NB4 (cell line): ENCODE data around the gene RCBTB2.

ENCODE experiments used
- DNase-seq: peaks from one replicate; pipeline ENCODE4 v3.0.0; 2010; ENCODE audit warnings: low read depth
- H3K4me3 ChIP-seq: one replicate; pipeline ENCODE4 v1.5.1; 2011; ENCODE audit warnings: mild to moderate bottlenecking, low read depth, low read length, moderate library complexity
- CTCF ChIP-seq: IDR thresholded peaks from one replicate; pipeline ENCODE4 v1.5.1; 2012; ENCODE audit warnings: low read depth, low read length
- MAX ChIP-seq: IDR thresholded peaks from 2 replicates; pipeline ENCODE4 v1.6.1; 2011; ENCODE audit warnings: low read depth, low read length
- MYC ChIP-seq: IDR thresholded peaks from 2 replicates; pipeline ENCODE4 v1.6.1; 2011; ENCODE audit warnings: low read depth, low read length
- POLR2A ChIP-seq: IDR thresholded peaks from 2 replicates; pipeline ENCODE4 v1.6.1; 2011; ENCODE audit warnings: mild to moderate bottlenecking; ENCODE audit not compliant: insufficient read length; ENCODE audit errors: extremely low read depth

Gene RCBTB2

GRCh38 chr13:48528720-48529119 lies 4.2 kb downstream of the RCBTB2 start:
- DNase-seq, result no peak
- TF ChIP-seq MYC (no peak), POLR2A (no peak), CTCF (no peak), MAX (no peak)
- H3K4me3 ChIP-seq, result no peak overlapping the region

- DNase-seq, result no peak
- H3K4me3 ChIP-seq, result no peak overlapping the region
- TF ChIP-seq MYC (no peak), MAX (no peak), POLR2A (no peak), CTCF (no peak)
These were observed 4.9 kb downstream of the RCBTB2 start for GRCh38 chr13:48527955-48528354.

GRCh38 chr13:48526286-48526685 lies 6.6 kb downstream of the RCBTB2 start:
- TF ChIP-seq POLR2A, result no peak
- no peak for TF ChIP-seq CTCF
- TF ChIP-seq MAX, result no peak
- no peak for TF ChIP-seq MYC
- no peak for DNase-seq
- H3K4me3 ChIP-seq, result no peak overlapping the region

GRCh38 chr13:48518083-48518482 lies 14.8 kb downstream of the RCBTB2 start:
- no peak overlapping the region for H3K4me3 ChIP-seq
- no peak for DNase-seq
- TF ChIP-seq MAX (no peak), CTCF (no peak), MYC (no peak), POLR2A (no peak)

GRCh38 chr13:48515732-48516131 lies 17.1 kb downstream of the RCBTB2 start:
- TF ChIP-seq MAX, result no peak
- no peak for TF ChIP-seq CTCF
- no peak for TF ChIP-seq MYC
- no peak for TF ChIP-seq POLR2A
- DNase-seq, result no peak
- no peak overlapping the region for H3K4me3 ChIP-seq

GRCh38 chr13:48514793-48515192 lies 18.1 kb downstream of the RCBTB2 start:
- TF ChIP-seq CTCF (no peak), MYC (no peak), MAX (no peak), POLR2A (no peak)

More at GRCh38 chr13:48514793-48515192, 18.1 kb downstream of the RCBTB2 start:
- H3K4me3 ChIP-seq, result no peak overlapping the region
- no peak for DNase-seq
